ENCODE measurements around the gene PROKR2.

Gene PROKR2

DNA sequence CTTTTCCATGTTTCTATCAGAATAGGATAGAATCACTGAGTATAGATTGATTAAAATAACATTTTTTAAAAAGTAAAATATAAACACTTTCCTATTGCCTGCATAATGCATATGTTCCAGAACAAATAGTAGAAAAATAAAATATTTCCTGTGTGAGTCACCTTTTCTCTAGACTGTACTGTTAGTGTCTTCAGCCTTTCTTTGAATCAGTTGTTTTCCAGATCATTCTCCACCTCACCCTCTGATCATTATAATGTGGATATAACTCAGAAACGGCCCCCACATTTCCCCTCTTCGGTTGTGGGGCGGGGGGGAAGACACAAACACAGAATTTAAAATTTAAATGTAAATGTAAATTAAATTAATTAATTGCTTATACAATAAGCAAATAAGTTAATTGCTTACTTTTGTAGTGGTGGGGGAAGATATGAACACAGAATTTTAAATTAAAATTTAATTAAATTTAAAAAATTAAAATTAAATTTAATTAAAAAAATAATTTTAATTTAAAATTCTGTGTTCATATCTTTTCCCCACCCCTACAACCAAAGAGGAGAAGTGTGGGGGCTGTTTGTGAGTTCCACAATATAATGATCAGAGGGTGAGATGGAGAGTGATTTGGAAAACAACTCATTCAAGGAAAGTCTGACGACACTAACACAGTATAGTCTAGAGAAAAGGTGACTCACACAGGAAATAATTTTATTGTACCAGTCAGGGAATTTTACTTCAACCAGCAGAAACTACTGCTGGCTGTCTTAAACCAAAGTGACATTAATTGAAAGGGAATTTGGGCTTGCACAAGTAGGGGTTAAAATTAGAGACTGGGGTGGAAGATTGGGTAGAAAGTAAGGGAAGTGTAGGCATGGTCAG is 37.1 kb upstream of the PROKR2 start:
- Histone ChIP-seq H3K4me1 (peaks cover 0 to 57% (median 21%) of the 10 kb centered on the region in 10 experiments; a peak in 13 of 20 replicates), H3K27ac (peak overlapping the region in 4 of 11 experiments; percentile 1 to 74 (median 56); a peak in 6 of 22 replicates), H3K4me2 (peak overlapping the region in 7 of 11 experiments; percentile 2 to 79 (median 59); a peak in 11 of 22 replicates), H4K20me1 (no peaks in the 10 kb centered on the region), H3K9me3 (replicated peaks in 1 of 11) (0 out of 22 replicates have a peak, but pooled peaks cover 0 to 1% (median 0%) of the 10 kb centered on the region in 11 experiments), H3K27me3 (no peaks in the 10 kb centered on the region), H3K36me3 (no peaks in the 10 kb centered on the region), H3K4me3 (no peak overlapping the region), H3K9ac (peak overlapping the region in 1 of 11 experiments; percentile 14; a peak in 1 of 22 replicates)
- no peak for TF ChIP-seq Cebpa-rat (IDR thresholded peaks at IDR 0.05)

DNA sequence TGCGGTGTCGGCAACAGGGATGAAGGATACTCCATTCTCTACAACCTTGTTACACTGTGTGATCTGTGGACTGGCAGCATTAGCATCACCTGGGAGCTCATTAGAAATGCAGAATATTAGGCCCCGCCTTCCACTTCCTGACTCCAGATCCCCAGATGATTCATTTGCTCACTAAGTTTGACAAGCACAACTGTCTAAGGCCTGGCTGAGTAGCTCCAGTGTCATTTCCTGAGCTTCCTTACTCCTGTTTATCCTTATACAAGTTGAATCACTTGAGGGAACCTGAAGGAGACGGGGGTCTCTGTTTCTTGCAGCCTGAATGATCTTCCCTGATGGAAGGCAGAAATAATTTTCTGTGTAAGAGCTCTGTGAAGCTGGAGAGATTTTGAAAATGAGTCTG is 32.7 kb upstream of the PROKR2 start:
- Histone ChIP-seq H4K20me1 (no peaks in the 10 kb centered on the region), H3K4me2 (no peak overlapping the region), H3K4me3 (no peak overlapping the region), H3K27me3 (no peaks in the 10 kb centered on the region), H3K9ac (no peak overlapping the region), H3K36me3 (no peaks in the 10 kb centered on the region), H3K4me1 (peaks cover 0 to 16% (median 8%) of the 10 kb centered on the region in 10 experiments; a peak in 10 of 20 replicates), H3K9me3 (replicated peaks in 1 of 11) (peaks cover 0 to 18% (median 8%) of the 10 kb centered on the region in 11 experiments; a peak in 6 of 22 replicates), H3K27ac (no peak overlapping the region)
- TF ChIP-seq Cebpa-rat (IDR thresholded peaks at IDR 0.05): no peak

DNA sequence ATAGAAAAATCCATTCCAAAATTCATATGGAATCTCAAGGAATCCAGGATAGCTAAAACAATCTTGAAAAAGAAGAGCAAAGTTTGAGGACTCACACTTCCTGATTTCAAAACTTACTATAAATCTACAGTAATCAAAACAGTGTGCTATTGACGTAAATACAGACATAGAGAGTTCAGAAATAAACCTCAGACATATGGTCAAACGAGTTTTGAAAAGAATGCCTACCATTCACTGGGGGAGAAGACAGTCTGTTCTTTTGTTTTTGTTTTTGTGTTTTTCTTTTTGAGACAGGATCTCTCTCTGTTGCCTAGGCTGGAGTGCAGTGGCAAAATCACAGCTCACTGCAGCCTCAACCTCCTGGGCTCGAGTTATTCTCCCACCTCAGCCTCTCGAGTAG is 25.3 kb upstream of the PROKR2 start:
- Histone ChIP-seq H3K36me3 (no peaks in the 10 kb centered on the region), H3K4me3 (no peak overlapping the region), H3K4me2 (no peak overlapping the region), H3K9me3 (replicated peaks in 1 of 11) (peaks cover 0 to 17% (median 6%) of the 10 kb centered on the region in 11 experiments; a peak in 12 of 22 replicates), H3K4me1 (no peaks in the 10 kb centered on the region), H3K27ac (no peak overlapping the region), H3K27me3 (no peaks in the 10 kb centered on the region), H4K20me1 (no peaks in the 10 kb centered on the region), H3K9ac (no peak overlapping the region)
- TF ChIP-seq Cebpa-rat (IDR thresholded peaks at IDR 0.05): no peak

- no peak overlapping the region for H3K4me2 ChIP-seq
- no peak overlapping the region for H3K4me3 ChIP-seq
- H4K20me1 ChIP-seq: no peaks in the 10 kb centered on the region
- TF ChIP-seq Cebpa-rat (IDR thresholded peaks at IDR 0.05): no peak
- H3K36me3 ChIP-seq: no peaks in the 10 kb centered on the region
- no peaks in the 10 kb centered on the region for H3K9me3 ChIP-seq (replicated peaks in 1 of 11)
- no peak overlapping the region for H3K27ac ChIP-seq
- no peaks in the 10 kb centered on the region for H3K4me1 ChIP-seq
- no peaks in the 10 kb centered on the region for H3K27me3 ChIP-seq
- no peak overlapping the region for H3K9ac ChIP-seq
Observed at GRCh38 chr20:5331340-5331739, 14.6 kb upstream of the PROKR2 start.

- no peaks in the 10 kb centered on the region for H3K9me3 ChIP-seq (replicated peaks in 1 of 11)
- H3K27me3 ChIP-seq: no peaks in the 10 kb centered on the region
- H3K4me1 ChIP-seq: no peaks in the 10 kb centered on the region
- H3K36me3 ChIP-seq: no peaks in the 10 kb centered on the region
- H3K4me3 ChIP-seq: no peak overlapping the region
- no peak for TF ChIP-seq Cebpa-rat (IDR thresholded peaks at IDR 0.05)
- H3K4me2 ChIP-seq: no peak overlapping the region
- no peak overlapping the region for H3K9ac ChIP-seq
- no peak overlapping the region for H3K27ac ChIP-seq
- no peaks in the 10 kb centered on the region for H4K20me1 ChIP-seq
Observed at GRCh38 chr20:5328268-5328667, 11.5 kb upstream of the PROKR2 start.

DNA sequence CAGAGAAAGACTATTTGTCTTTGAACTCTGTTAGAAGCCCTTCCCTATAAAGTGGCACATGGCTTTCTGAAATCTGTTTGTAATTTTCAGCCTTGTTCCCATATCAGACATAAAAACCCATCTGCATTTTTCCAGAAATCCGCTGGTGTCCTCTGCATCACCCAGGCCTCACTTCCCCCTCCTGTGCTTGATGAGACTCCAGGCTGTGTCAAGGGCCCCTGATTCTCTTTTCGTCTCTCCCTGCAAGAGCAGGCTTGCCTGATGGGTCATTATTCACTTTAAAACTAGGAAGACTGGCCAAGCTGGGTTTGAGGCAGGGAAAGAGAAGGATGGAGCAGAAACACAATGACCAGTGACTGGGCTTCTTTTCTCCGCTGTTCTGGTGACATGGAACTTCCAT is 10.6 kb upstream of the PROKR2 start:
- Histone ChIP-seq H3K9me3 (replicated peaks in 1 of 11) (no peaks in the 10 kb centered on the region), H3K9ac (no peak overlapping the region), H3K36me3 (no peaks in the 10 kb centered on the region), H3K4me3 (no peak overlapping the region), H3K27ac (no peak overlapping the region), H4K20me1 (no peaks in the 10 kb centered on the region), H3K4me2 (no peak overlapping the region), H3K27me3 (no peaks in the 10 kb centered on the region), H3K4me1 (no peaks in the 10 kb centered on the region)
- TF ChIP-seq Cebpa-rat (IDR thresholded peaks at IDR 0.05): no peak

DNA sequence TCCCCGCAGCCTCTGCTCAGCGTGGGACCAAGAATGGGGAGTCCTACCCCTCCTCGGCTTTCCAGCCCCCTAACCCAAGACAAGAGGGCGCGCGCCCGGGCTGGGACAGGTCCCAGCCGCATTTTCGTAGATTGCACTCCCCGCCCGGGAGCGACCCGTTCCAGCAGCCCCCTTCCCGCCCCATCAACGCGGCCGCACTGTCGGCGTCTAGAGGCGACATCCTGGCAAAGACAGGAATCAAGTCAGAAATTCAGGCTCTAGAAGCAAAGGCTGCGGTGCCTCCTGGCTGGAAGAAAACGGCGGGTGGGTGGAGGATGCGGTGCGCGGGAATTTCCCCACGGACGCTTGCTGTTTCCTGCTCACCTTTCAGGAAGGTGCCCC is 957 bp downstream of the PROKR2 start:
- Histone ChIP-seq H3K4me2 (no peak overlapping the region), H4K20me1 (no peaks in the 10 kb centered on the region), H3K27me3 (no peaks in the 10 kb centered on the region), H3K4me3 (no peak overlapping the region), H3K4me1 (no peaks in the 10 kb centered on the region), H3K27ac (no peak overlapping the region), H3K36me3 (no peaks in the 10 kb centered on the region), H3K9ac (no peak overlapping the region), H3K9me3 (replicated peaks in 1 of 11) (peaks cover 24 to 52% (median 40%) of the 10 kb centered on the region in 11 experiments)
- TF ChIP-seq Cebpa-rat (IDR thresholded peaks at IDR 0.05): no peak

- 0 out of 22 replicates have a peak, but pooled peaks cover 0 to 2% (median 0%) of the 10 kb centered on the region in 11 experiments for H3K36me3 ChIP-seq
- peak; percentile 36 to 94 (median 62); a peak in 17 of 22 replicates for TF ChIP-seq Cebpa-rat (IDR thresholded peaks at IDR 0.05)
- no peaks in the 10 kb centered on the region for H4K20me1 ChIP-seq
- H3K4me1 ChIP-seq: no peaks in the 10 kb centered on the region
- H3K9ac ChIP-seq: no peak overlapping the region
- no peak overlapping the region for H3K4me3 ChIP-seq
- H3K27me3 ChIP-seq: no peaks in the 10 kb centered on the region
- H3K9me3 ChIP-seq (replicated peaks in 1 of 11): peaks cover 42 to 71% (median 59%) of the 10 kb centered on the region in 11 experiments
- H3K4me2 ChIP-seq: no peak overlapping the region
- H3K27ac ChIP-seq: no peak overlapping the region
Observed at GRCh38 chr20:5313916-5314315, 2.8 kb downstream of the PROKR2 start.

GRCh38 chr20:5312518-5312917 is 4.2 kb downstream of the PROKR2 start:
- no peak for TF ChIP-seq Cebpa-rat (IDR thresholded peaks at IDR 0.05)
- Histone ChIP-seq H3K4me3 (no peak overlapping the region), H3K9me3 (replicated peaks in 1 of 11) (peaks cover 56 to 78% (median 72%) of the 10 kb centered on the region in 11 experiments), H3K36me3 (0 out of 22 replicates have a peak, but pooled peaks cover 0 to 3% (median 0%) of the 10 kb centered on the region in 11 experiments), H3K9ac (no peak overlapping the region), H3K27ac (no peak overlapping the region), H3K4me1 (no peaks in the 10 kb centered on the region), H3K27me3 (no peaks in the 10 kb centered on the region), H4K20me1 (no peaks in the 10 kb centered on the region), H3K4me2 (no peak overlapping the region)
